RKO (cell line): ENCODE results near the gene RTN4RL2.

Source experiments
- DNase-seq: peaks from one replicate; pipeline ENCODE4 v3.0.0-alpha.2; 2016; ENCODE audit warnings: low spot score

RTN4RL2 gene

DNA sequence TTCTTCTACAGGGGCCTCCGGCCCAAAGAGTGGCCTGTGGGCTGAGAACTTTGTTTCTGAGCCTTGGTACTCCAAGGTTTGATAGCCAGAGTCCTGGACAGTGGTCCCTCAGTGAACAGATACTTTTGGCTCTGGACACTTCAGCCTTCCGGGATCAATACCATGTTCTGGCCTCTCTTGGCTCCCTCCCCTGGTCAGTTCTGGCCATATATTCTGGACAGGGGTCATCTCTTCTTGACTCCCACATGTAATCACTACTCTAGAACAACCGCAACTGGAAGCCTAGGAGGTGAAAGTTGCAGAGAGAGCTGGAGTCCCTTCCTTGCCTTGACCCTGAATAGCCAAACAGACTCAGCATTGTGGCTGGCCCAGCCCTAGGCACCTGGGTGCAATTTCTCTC, 2.3 kb downstream of the RTN4RL2 start:
- no peak for DNase-seq

GRCh38 chr11:57463671-57464538, 3.6 kb downstream of the RTN4RL2 start:
- DNase-seq: no peak

GRCh38 chr11:57464539-57465181, 4.3 kb downstream of the RTN4RL2 start:
- DNase-seq: no peak

DNA sequence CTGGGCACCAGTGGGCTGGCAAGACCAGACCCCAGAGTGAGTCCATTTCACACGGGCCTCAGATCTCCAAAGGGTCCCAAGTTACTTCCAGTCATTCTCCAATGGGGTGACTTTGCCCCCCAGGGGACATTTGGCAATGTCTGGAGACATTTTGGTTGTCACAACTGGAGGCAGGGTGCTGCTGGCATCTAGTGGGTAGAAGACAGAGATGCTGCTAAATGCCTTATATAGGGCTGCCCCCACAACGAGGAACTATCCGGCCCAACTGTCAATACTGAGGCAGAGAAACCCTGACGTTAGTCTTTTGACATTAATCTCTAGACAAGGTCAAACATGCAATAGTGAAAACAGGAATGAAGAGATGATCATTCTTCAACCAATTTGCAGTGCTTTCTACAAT, 6.4 kb downstream of the RTN4RL2 start:
- DNase-seq: no peak

- DNase-seq: no peak
Measured at GRCh38 chr11:57467508-57468157, 7.3 kb downstream of the RTN4RL2 start.

- no peak for DNase-seq
Measured at GRCh38 chr11:57468276-57468675, 7.9 kb downstream of the RTN4RL2 start.

DNA sequence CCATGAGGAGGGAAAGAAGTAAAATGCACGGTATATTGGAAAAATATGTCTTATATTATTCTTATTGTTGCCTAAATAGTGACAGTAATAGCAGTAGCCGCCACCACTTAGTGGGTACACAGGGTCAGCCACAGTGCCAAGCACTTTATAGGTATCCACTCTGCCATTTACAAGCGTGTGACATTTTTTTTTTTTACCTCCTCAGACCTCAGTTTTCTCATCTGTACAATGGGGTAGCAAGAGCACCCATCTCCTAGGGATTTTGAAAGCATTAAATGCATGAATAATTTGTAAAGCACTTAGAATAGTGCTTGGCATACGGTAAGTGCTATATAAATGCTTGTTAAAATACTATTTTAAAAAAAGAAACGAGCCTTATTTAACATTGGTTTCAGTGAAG, 8.9 kb downstream of the RTN4RL2 start:
- DNase-seq: no peak

GRCh38 chr11:57471496-57471895, 11.2 kb downstream of the RTN4RL2 start:
- no peak for DNase-seq

GRCh38 chr11:57473285-57473841, 13.0 kb downstream of the RTN4RL2 start:
- DNase-seq: no peak

GRCh38 chr11:57474017-57474802, 13.9 kb downstream of the RTN4RL2 start:
- peak; percentile 35 for DNase-seq

DNA sequence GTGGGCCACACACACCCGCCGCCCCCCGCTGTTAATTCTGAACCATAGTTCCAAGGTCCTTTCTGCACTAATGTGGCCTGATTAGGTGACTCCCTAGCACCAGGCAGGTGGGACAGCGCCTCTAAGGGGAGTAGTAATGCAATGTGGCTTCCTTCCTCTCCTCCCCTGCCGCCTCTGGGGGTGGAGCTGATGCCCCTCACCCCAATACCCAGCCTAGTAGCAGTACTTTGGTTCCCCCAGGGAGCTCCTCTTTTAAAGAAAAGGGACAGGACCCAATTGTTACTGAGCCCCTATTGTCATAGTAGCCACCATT, 14.4 kb downstream of the RTN4RL2 start:
- no peak for DNase-seq

GRCh38 chr11:57475191-57475590, 14.9 kb downstream of the RTN4RL2 start:
- peak; percentile 64 for DNase-seq

DNA sequence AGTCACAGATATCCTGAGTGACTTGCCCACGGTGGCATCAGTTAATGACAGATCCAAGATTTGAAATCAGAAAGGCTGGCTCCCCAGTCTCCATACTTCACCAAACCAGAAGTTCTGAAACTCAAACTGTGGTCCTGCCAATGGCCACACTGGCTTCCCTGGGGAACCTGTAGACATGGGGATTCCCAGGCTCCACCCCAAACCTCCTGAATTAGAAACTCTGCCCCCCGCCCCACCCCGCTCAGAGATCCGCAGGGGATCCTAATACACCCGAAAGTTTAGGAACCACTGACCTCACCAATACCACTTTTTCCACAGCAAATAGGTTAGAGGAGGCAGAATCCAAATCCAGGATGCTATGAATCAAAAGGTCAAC, 15.3 kb downstream of the RTN4RL2 start:
- no peak for DNase-seq

GRCh38 chr11:57476047-57476756, 15.9 kb downstream of the RTN4RL2 start:
- peak; percentile 59 for DNase-seq

DNA sequence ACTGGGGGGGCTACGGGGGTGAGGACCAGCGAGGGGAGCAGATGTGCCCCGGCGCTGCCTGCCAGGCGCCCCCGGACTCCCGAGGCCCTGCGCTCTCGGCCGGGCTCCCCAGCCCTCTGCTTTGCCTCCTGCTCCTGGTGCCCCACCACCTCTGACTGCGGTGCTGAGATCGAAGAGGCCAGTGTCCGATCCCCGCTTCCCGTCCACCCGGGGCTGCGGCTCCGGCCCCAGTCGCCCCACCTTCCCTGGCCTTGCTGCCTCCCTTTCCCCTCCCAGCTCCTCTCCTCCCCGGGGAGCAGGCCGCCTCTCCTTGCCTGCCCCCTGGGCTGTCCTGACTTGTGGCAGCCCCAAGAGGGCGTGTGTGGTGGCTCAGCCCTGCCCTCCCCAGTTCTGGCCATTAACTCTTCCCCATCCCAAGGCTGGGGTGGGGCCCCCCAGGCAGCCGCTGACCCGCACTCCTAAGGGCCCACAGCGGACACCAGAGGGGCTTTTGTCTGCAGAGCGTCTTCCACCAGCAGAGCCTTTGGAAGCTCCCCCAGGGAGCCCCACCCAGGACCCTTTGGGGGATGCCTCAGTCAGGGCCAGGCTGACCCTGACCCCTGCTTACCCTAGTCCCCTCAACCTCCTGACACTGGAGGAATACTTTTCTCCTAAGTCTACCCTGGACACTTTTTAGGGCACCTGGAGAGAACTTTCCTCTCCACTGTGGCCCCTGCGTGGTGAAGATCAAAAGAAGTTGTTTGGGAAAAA, 16.6 kb downstream of the RTN4RL2 start:
- DNase-seq: peak; percentile 84

- no peak for DNase-seq
Measured at GRCh38 chr11:57477507-57478189, 17.3 kb downstream of the RTN4RL2 start.

DNA sequence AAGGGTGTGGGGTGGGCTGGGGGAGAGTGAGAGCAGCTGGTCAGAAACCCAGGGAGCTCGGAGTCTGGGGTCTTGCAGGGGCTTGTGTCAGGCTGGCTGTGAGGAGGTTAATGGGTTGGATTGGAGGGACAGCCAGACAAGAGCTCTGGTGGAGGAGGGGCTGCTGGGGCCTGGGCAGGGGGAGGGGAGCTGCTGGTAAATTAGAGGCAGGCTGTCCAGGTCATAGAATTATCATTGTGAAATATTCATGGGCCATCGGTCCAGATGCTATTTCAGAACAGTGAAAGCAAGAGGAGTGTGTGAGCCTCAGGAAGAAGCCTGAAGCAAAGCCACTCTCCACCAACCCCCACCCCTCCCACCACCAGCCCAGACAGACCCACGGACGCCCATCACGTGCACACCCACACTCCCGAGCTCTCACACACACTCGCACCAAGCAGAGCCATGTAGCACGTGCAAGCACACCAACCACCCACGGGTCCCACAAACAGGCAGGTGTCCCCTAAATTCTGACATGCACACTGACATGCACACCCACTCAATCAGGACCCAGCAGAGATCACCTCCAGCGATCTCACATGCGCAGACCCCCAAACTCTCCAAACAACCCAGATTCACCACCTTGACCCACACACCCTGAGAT, 18.8 kb downstream of the RTN4RL2 start:
- DNase-seq: no peak

DNA sequence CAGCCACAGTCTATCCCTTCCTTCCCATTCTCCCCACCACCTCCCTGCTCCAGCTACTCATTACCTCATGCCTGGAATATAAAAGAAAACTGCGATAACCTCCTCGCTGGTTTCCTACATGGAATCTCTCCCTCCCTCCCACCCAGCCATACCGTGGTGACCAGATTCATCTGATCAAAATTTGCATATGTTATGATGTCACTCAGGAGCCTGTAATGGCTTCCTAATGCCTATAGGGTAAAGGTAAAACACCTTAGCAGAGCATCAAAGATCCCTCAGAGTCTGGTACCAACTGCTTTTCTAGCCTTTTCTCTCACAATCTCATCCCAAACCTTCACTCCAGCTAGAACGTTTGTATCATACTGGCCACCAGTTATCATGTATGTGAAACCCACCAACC, 19.6 kb downstream of the RTN4RL2 start:
- no peak for DNase-seq

DNA sequence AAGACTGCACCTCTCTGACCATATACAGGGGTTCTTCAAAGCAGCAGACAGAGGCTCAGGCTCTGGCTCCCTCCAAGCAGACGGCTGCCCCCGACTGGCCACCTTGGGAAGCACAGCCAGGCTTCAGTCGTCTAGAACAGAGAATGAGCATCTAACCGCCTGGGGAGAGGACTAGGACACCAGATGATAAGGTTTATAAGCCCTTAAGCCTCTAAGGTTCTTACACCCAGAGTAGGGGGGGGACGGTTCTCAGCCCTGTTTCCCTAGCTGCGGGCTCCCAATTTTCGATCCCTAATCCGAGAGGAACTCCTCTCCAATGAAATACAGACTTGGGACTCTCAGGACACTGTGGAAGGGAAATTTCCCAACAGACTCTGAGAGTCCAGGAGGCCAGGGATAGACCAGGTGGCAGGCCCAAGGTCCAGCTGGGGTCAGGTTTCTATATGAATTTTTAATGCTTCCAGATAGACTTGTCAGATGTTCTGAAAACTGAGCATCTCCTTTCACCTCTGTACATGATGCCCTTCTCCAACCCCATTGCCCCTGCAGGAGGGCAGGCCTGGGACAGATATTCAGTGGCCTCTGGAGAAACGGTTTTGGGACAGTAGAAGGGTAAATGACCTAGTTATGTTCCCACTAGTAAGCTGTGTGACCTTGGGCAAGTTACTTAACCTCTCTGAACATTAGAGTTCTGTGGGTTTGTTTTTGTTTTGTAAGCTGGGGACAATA, 20.2 kb downstream of the RTN4RL2 start:
- DNase-seq: peak; percentile 58
